M059J (cell line): Measurements from ENCODE around the gene USP46. TPM values are rescaled to one million over a fixed set of nuclear protein-coding genes. Genes with fewer than 3 reads are reported as not detected.

ENCODE experiments used
- DNase-seq: peaks from one replicate; pipeline ENCODE4 v3.0.0-alpha.2; 2012; ENCODE audit warnings: low read depth
- total RNA-seq: library from RNA; depleted of rRNA; stranded (reverse); fragments of >200 nt; shearing (Covaris generic); gene quantifications from 2 replicates; pipeline ENCODE4 v1.2.3, GENCODE V29; 2014; rRNA removed

Gene USP46
- total RNA-seq, 1 experiment from 2014 or later = 11.4 TPM

GRCh38 chr4:52573551-52573950 is 85.5 kb downstream of the USP46 start:
- peak; percentile 37 for DNase-seq

GRCh38 chr4:52572936-52573485 is 86.1 kb downstream of the USP46 start:
- peak; percentile 72 for DNase-seq

GRCh38 chr4:52568351-52568750 is 90.8 kb downstream of the USP46 start:
- no peak for DNase-seq

- peak; percentile 20 for DNase-seq
These were observed 92.7 kb downstream of the USP46 start for GRCh38 chr4:52566136-52567031.

GRCh38 chr4:52560844-52561280 is 98.2 kb downstream of the USP46 start:
- no peak for DNase-seq

GRCh38 chr4:52555356-52555716 is 103.8 kb downstream of the USP46 start:
- no peak for DNase-seq

- no peak for DNase-seq
These were observed 104.3 kb downstream of the USP46 start for GRCh38 chr4:52554612-52555355.

- DNase-seq = no peak
These were observed 106.3 kb downstream of the USP46 start for GRCh38 chr4:52552778-52553177.

- no peak for DNase-seq
These were observed 107.6 kb downstream of the USP46 start for GRCh38 chr4:52551487-52551886.

- no peak for DNase-seq
These were observed 108.9 kb downstream of the USP46 start for GRCh38 chr4:52550186-52550585.

- DNase-seq = no peak
These were observed 110.1 kb downstream of the USP46 start for GRCh38 chr4:52548818-52549570.

- no peak for DNase-seq
These were observed 112.7 kb downstream of the USP46 start for GRCh38 chr4:52546449-52546848.

- DNase-seq = peak; percentile 55
These were observed 113.7 kb downstream of the USP46 start for GRCh38 chr4:52545099-52546069.

Other genes starting within 250 kb of the USP46 start
- not detected in 2 replicates for gene ERVMER34-1, start 92.1 kb upstream of the USP46 start, total RNA-seq
- gene RASL11B, start 203.0 kb upstream of the USP46 start, total RNA-seq = 0.17 TPM in 1 of 2 replicates, not detected in the other